ENCODE data around the gene OPN4.
A peak's percentile ranks its signal among the peaks of the same experiment; 100 is the strongest.
"Not testable (repeated sequence)": the region's sequence is repeated elsewhere in the genome, so short reads cannot be mapped to it uniquely, and the experiment has no call there.

The OPN4 gene

GRCh38 chr10:86654411-86655172, at the start of gene OPN4:
OPN4 (plus strand) TSS chr10:86654547; CDS start chr10:86654784, 237 bp downstream.
- H3K9me3 ChIP-seq (ENCODE audit: control insufficient read depth, insufficient read depth, low read depth, low read length), result no peaks in the 10 kb centered on the region

GRCh38 chr10:86607674-86608073, 46.7 kb upstream of the OPN4 start:
- H3K27ac ChIP-seq (ENCODE audit: low read depth, low read length), result no peak overlapping the region
- H3K4me3 ChIP-seq (ENCODE audit: low read depth, low read length), result no peak overlapping the region
- no peaks in the 10 kb centered on the region for H3K36me3 ChIP-seq (ENCODE audit: control insufficient read depth, insufficient read depth, low read length)
- no peaks in the 10 kb centered on the region for H3K4me1 ChIP-seq (ENCODE audit: control insufficient read depth, insufficient read depth, low read length)
- no peak overlapping the region for H3K9ac ChIP-seq (ENCODE audit: low read length)
- H3K9me3 ChIP-seq (ENCODE audit: control insufficient read depth, insufficient read depth, low read depth, low read length), result peaks cover 12% of the 10 kb centered on the region; the same call in 1 of the 2 replicates
- no peaks in the 10 kb centered on the region for H3K27me3 ChIP-seq (ENCODE audit: control insufficient read depth, insufficient read depth, low read length)

More at GRCh38 chr10:86654411-86655172, at the start of gene OPN4:
- Histone ChIP-seq H3K4me1 (ENCODE audit: control insufficient read depth, insufficient read depth, low read length) (peaks cover 7% of the 10 kb centered on the region), H3K4me3 (ENCODE audit: low read depth, low read length) (no peak within 1 kb of the TSS), H3K9ac (ENCODE audit: low read length) (no peak within 1 kb of the TSS), H3K27me3 (ENCODE audit: control insufficient read depth, insufficient read depth, low read length) (0 out of 2 replicates have a peak, but pooled peaks cover 3% of the 10 kb centered on the region), H3K27ac (ENCODE audit: low read depth, low read length) (no peak within 1 kb of the TSS), H3K36me3 (ENCODE audit: control insufficient read depth, insufficient read depth, low read length) (no peaks in the 10 kb centered on the region)

- H3K9ac ChIP-seq (ENCODE audit: low read length), result no peak overlapping the region
- no peak overlapping the region for H3K4me3 ChIP-seq (ENCODE audit: low read depth, low read length)
- H3K9me3 ChIP-seq (ENCODE audit: control insufficient read depth, insufficient read depth, low read depth, low read length), result peaks cover 12% of the 10 kb centered on the region; the same call in 1 of the 2 replicates
- H3K27ac ChIP-seq (ENCODE audit: low read depth, low read length), result no peak overlapping the region
- no peaks in the 10 kb centered on the region for H3K4me1 ChIP-seq (ENCODE audit: control insufficient read depth, insufficient read depth, low read length)
- no peaks in the 10 kb centered on the region for H3K27me3 ChIP-seq (ENCODE audit: control insufficient read depth, insufficient read depth, low read length)
- H3K36me3 ChIP-seq (ENCODE audit: control insufficient read depth, insufficient read depth, low read length), result no peaks in the 10 kb centered on the region
These were observed 44.4 kb upstream of the OPN4 start for GRCh38 chr10:86609920-86610319.

GRCh38 chr10:86611386-86611785, 43.0 kb upstream of the OPN4 start:
- Histone ChIP-seq H3K4me1 (ENCODE audit: control insufficient read depth, insufficient read depth, low read length) (no peaks in the 10 kb centered on the region), H3K27ac (ENCODE audit: low read depth, low read length) (no peak overlapping the region), H3K27me3 (ENCODE audit: control insufficient read depth, insufficient read depth, low read length) (no peaks in the 10 kb centered on the region), H3K4me3 (ENCODE audit: low read depth, low read length) (no peak overlapping the region), H3K9me3 (ENCODE audit: control insufficient read depth, insufficient read depth, low read depth, low read length) (peaks cover 10% of the 10 kb centered on the region; the same call in 1 of the 2 replicates), H3K36me3 (ENCODE audit: control insufficient read depth, insufficient read depth, low read length) (no peaks in the 10 kb centered on the region), H3K9ac (ENCODE audit: low read length) (no peak overlapping the region)

- Histone ChIP-seq H3K36me3 (ENCODE audit: control insufficient read depth, insufficient read depth, low read length) (no peaks in the 10 kb centered on the region), H3K27ac (ENCODE audit: low read depth, low read length) (no peak overlapping the region), H3K4me1 (ENCODE audit: control insufficient read depth, insufficient read depth, low read length) (no peaks in the 10 kb centered on the region), H3K9me3 (ENCODE audit: control insufficient read depth, insufficient read depth, low read depth, low read length) (peaks cover 4% of the 10 kb centered on the region; the same call in 1 of the 2 replicates), H3K4me3 (ENCODE audit: low read depth, low read length) (no peak overlapping the region), H3K9ac (ENCODE audit: low read length) (no peak overlapping the region), H3K27me3 (ENCODE audit: control insufficient read depth, insufficient read depth, low read length) (no peaks in the 10 kb centered on the region)
These were observed 41.3 kb upstream of the OPN4 start for GRCh38 chr10:86613096-86613495.

- Histone ChIP-seq H3K9ac (ENCODE audit: low read length) (no peak overlapping the region), H3K4me1 (ENCODE audit: control insufficient read depth, insufficient read depth, low read length) (no peaks in the 10 kb centered on the region), H3K36me3 (ENCODE audit: control insufficient read depth, insufficient read depth, low read length) (no peaks in the 10 kb centered on the region), H3K27me3 (ENCODE audit: control insufficient read depth, insufficient read depth, low read length) (no peaks in the 10 kb centered on the region), H3K4me3 (ENCODE audit: low read depth, low read length) (no peak overlapping the region), H3K9me3 (ENCODE audit: control insufficient read depth, insufficient read depth, low read depth, low read length) (peaks cover 4% of the 10 kb centered on the region; the same call in 1 of the 2 replicates), H3K27ac (ENCODE audit: low read depth, low read length) (no peak overlapping the region)
These were observed 40.4 kb upstream of the OPN4 start for GRCh38 chr10:86613905-86614304.

GRCh38 chr10:86614853-86615252, 39.5 kb upstream of the OPN4 start:
- Histone ChIP-seq H3K4me3 (ENCODE audit: low read depth, low read length) (no peak overlapping the region), H3K36me3 (ENCODE audit: control insufficient read depth, insufficient read depth, low read length) (no peaks in the 10 kb centered on the region), H3K27ac (ENCODE audit: low read depth, low read length) (no peak overlapping the region), H3K4me1 (ENCODE audit: control insufficient read depth, insufficient read depth, low read length) (no peaks in the 10 kb centered on the region), H3K27me3 (ENCODE audit: control insufficient read depth, insufficient read depth, low read length) (no peaks in the 10 kb centered on the region), H3K9me3 (ENCODE audit: control insufficient read depth, insufficient read depth, low read depth, low read length) (peaks cover 4% of the 10 kb centered on the region; the same call in 1 of the 2 replicates), H3K9ac (ENCODE audit: low read length) (no peak overlapping the region)

GRCh38 chr10:86617278-86617677, 37.1 kb upstream of the OPN4 start:
- not testable (repeated sequence) for H3K27ac ChIP-seq (ENCODE audit: low read depth, low read length); H3K36me3 ChIP-seq (ENCODE audit: control insufficient read depth, insufficient read depth, low read length); H3K27me3 ChIP-seq (ENCODE audit: control insufficient read depth, insufficient read depth, low read length); H3K9me3 ChIP-seq (ENCODE audit: control insufficient read depth, insufficient read depth, low read depth, low read length); H3K4me3 ChIP-seq (ENCODE audit: low read depth, low read length); H3K9ac ChIP-seq (ENCODE audit: low read length); H3K4me1 ChIP-seq (ENCODE audit: control insufficient read depth, insufficient read depth, low read length)

GRCh38 chr10:86628311-86628710, 26.0 kb upstream of the OPN4 start:
- no peak overlapping the region for H3K4me3 ChIP-seq (ENCODE audit: low read depth, low read length)
- H3K27me3 ChIP-seq (ENCODE audit: control insufficient read depth, insufficient read depth, low read length), result peaks cover 29% of the 10 kb centered on the region
- H3K9ac ChIP-seq (ENCODE audit: low read length), result no peak overlapping the region

GRCh38 chr10:86630079-86630478, 24.3 kb upstream of the OPN4 start:
- H3K27me3 ChIP-seq (ENCODE audit: control insufficient read depth, insufficient read depth, low read length), result peaks cover 46% of the 10 kb centered on the region
- no peak overlapping the region for H3K4me3 ChIP-seq (ENCODE audit: low read depth, low read length)
- no peaks in the 10 kb centered on the region for H3K9me3 ChIP-seq (ENCODE audit: control insufficient read depth, insufficient read depth, low read depth, low read length)
- no peak overlapping the region for H3K9ac ChIP-seq (ENCODE audit: low read length)
- H3K27ac ChIP-seq (ENCODE audit: low read depth, low read length), result no peak overlapping the region
- peaks cover 9% of the 10 kb centered on the region; the same call in 1 of the 2 replicates for H3K4me1 ChIP-seq (ENCODE audit: control insufficient read depth, insufficient read depth, low read length)
- H3K36me3 ChIP-seq (ENCODE audit: control insufficient read depth, insufficient read depth, low read length), result no peaks in the 10 kb centered on the region

More at GRCh38 chr10:86628311-86628710, 26.0 kb upstream of the OPN4 start:
- Histone ChIP-seq H3K4me1 (ENCODE audit: control insufficient read depth, insufficient read depth, low read length) (peaks cover 9% of the 10 kb centered on the region; the same call in 1 of the 2 replicates), H3K27ac (ENCODE audit: low read depth, low read length) (no peak overlapping the region), H3K9me3 (ENCODE audit: control insufficient read depth, insufficient read depth, low read depth, low read length) (no peaks in the 10 kb centered on the region), H3K36me3 (ENCODE audit: control insufficient read depth, insufficient read depth, low read length) (no peaks in the 10 kb centered on the region)

GRCh38 chr10:86632009-86632800, 22.1 kb upstream of the OPN4 start:
- H3K27me3 ChIP-seq (ENCODE audit: control insufficient read depth, insufficient read depth, low read length), result peaks cover 46% of the 10 kb centered on the region
- peak overlapping the region; percentile 26 for H3K9ac ChIP-seq (ENCODE audit: low read length)
- no peak overlapping the region for H3K27ac ChIP-seq (ENCODE audit: low read depth, low read length)
- peaks cover 9% of the 10 kb centered on the region; the same call in 1 of the 2 replicates for H3K4me1 ChIP-seq (ENCODE audit: control insufficient read depth, insufficient read depth, low read length)
- no peaks in the 10 kb centered on the region for H3K9me3 ChIP-seq (ENCODE audit: control insufficient read depth, insufficient read depth, low read depth, low read length)
- H3K36me3 ChIP-seq (ENCODE audit: control insufficient read depth, insufficient read depth, low read length), result no peaks in the 10 kb centered on the region
- peak overlapping the region; percentile 65 for H3K4me3 ChIP-seq (ENCODE audit: low read depth, low read length)

Measured in HUES6 (cell line).